Inferior parietal cortex (tissue), 1 donor: ENCODE data around the gene GNPTG.

Experiments used
- DNase-seq: peaks from one replicate; pipeline ENCODE4 v3.0.0-alpha.2; 2016; ENCODE audit errors: extremely low spot score

Gene GNPTG

GRCh38 chr16:1351582-1352362 lies at the start of gene GNPTG, which contains the start of gene TSR3:
Gene GNPTG, plus strand, starts transcription at chr16:1351931. Its CDS starts 35 bp downstream, at chr16:1351966.
Gene TSR3, minus strand, starts transcription at chr16:1351878. Its CDS starts 74 bp downstream, at chr16:1351804.
- peak; percentile 87 for DNase-seq

- no peak for DNase-seq
Observed at GRCh38 chr16:1305823-1306222, 45.9 kb upstream of the GNPTG start.

GRCh38 chr16:1306334-1306733 lies 45.4 kb upstream of the GNPTG start:
- no peak for DNase-seq

- DNase-seq, result no peak
Observed at GRCh38 chr16:1308036-1308976, 43.4 kb upstream of the GNPTG start.

GRCh38 chr16:1308977-1309885 lies 42.5 kb upstream of the GNPTG start, which contains the start of gene UBE2I:
Gene UBE2I, plus strand, starts transcription at chr16:1309636. Its CDS starts 4,395 bp downstream, at chr16:1314031.
- DNase-seq, result peak; percentile 99

- DNase-seq, result no peak
Observed at GRCh38 chr16:1309888-1310831, 41.6 kb upstream of the GNPTG start.

- no peak for DNase-seq
Observed at GRCh38 chr16:1310832-1311200, 40.9 kb upstream of the GNPTG start.

- no peak for DNase-seq
Observed at GRCh38 chr16:1311212-1311737, 40.5 kb upstream of the GNPTG start.

- no peak for DNase-seq
Observed at GRCh38 chr16:1311738-1312466, 39.8 kb upstream of the GNPTG start.

GRCh38 chr16:1312467-1312816 lies 39.3 kb upstream of the GNPTG start:
- no peak for DNase-seq

GRCh38 chr16:1312903-1313302 lies 38.8 kb upstream of the GNPTG start:
- DNase-seq, result no peak

- DNase-seq, result no peak
Observed at GRCh38 chr16:1313721-1314369, 37.9 kb upstream of the GNPTG start.

GRCh38 chr16:1314399-1315068 lies 37.2 kb upstream of the GNPTG start:
- DNase-seq, result no peak

- no peak for DNase-seq
Observed at GRCh38 chr16:1315081-1316032, 36.4 kb upstream of the GNPTG start.

GRCh38 chr16:1316033-1316405 lies 35.7 kb upstream of the GNPTG start:
- no peak for DNase-seq

- no peak for DNase-seq
Observed at GRCh38 chr16:1317479-1318267, 34.1 kb upstream of the GNPTG start.

GRCh38 chr16:1318268-1318545 lies 33.5 kb upstream of the GNPTG start:
- DNase-seq, result no peak
